GM18867 (cell line): Measurements from ENCODE around the gene MYO3B.
"Not testable (repeated sequence)": the region's sequence is repeated elsewhere in the genome, so short reads cannot be mapped to it uniquely, and the experiment has no call there.

Source experiments
- ATAC-seq: cut with Tn5 transposase; IDR thresholded peaks from one replicate; pipeline ENCODE4 v1.9.1; 2021; ENCODE audit warnings: mild to moderate bottlenecking, moderate library complexity; ENCODE audit not compliant: unreplicated experiment

MYO3B gene

DNA sequence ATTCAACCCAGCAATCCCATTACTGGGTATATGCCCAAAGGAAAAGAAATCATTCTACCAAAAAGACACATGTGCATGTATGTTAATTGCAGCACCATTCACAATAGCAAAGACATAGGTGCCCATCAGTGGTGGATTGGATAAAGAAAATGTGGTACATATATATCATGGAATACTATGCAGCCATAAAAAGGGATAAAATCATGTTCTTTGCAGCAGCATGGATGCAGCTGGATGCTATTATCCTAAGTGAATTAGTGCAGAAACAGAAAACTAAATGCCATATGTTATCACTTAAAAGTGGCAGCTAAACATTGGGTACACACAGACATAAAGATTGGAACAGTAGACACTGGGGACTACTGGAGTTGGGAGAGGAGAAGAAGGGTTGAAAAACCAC, 82.2 kb downstream of the MYO3B start:
- ATAC-seq: no peak

DNA sequence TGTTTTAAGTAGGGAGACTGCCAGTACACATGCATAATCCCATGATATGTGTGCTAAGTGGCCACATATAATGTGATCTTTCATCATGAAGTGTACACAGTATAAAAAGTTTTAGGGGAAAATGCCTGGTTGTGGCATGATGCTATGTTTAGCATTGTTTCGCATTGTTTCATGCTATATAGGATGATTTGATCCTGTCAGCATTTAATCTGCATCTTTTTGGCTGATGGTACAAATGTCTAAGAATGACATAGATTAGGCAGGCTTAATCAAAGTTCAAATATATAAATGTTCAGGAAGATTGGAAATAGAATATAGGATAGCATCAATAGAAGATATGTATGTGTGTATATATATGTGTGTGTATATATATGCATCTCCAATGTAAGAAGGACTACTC, 83.6 kb downstream of the MYO3B start:
- no peak for ATAC-seq

DNA sequence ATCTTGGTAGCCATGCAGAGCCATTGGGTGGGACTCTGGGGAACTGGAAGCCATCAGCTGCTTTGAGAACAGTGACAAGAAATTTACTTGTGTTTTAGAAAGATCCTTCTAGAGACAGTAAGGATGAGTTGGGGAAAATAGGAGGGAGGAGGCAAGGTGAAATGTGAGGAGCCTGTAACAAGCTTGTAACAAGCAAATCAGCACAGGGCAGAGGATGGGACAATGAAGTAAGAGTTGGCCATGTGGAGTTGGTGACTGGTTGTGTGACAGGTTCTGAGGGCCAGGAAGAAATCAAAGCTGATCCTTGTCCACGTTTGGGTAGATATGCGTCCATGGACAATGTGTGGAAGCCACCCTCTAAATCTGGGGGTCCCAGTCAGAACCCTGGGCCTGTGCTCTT, 84.4 kb downstream of the MYO3B start:
- ATAC-seq: no peak

DNA sequence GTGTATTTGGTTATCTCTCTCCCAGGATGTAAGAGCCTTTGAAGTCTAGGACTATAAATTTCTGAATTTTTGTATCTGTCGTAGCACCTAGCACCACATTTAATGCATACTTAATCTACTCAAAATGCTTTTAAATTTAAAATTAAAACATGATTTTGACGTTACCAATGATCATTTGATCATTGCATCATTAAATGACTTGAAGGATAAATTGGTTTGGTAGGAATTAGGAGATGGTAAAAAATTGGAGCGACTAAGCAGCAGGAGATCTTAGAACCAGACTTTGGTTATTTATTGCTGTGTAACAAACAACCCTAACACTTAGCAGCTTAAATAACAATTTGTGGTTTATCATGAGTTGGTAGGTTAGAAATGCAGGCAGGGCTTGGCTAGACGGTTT, 84.9 kb downstream of the MYO3B start:
- ATAC-seq: no peak

DNA sequence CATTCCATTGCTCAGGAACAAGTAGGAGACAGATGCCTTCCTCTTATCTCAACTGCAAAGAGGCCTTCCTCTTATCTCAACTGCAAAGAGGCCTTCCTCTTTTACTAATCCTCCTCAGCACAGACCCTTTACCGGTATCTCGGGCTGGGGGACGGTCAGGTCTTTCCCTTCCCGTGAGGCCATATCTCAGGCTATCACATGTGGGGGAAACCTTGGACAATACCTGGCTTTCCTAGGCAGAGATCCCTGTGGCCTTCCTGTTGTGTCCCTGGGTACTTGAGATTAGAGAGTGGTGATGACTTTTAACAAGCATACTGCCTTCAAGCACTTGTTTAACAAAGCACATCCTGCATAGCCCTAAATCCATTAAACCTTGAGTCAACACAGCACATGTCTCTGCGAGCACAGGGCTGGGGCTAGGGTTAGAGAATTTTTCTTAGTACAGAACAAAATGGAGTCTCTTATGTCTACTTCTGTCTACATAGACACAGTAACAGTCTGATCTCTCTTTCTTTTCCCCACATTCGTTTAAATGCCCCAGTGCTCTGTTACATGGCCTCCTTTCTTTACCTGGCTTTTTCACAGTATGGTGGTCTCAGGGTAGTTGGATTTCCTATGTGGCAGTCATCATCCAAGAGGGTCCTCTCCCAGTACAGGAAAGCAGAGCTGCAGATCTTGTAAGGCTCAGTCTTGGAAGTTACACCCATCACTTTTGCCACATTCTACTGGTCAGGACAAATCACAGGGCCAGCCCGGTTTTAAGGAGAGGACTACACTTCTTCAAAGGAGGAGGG, 86.0 kb downstream of the MYO3B start:
- not testable (repeated sequence) for ATAC-seq

DNA sequence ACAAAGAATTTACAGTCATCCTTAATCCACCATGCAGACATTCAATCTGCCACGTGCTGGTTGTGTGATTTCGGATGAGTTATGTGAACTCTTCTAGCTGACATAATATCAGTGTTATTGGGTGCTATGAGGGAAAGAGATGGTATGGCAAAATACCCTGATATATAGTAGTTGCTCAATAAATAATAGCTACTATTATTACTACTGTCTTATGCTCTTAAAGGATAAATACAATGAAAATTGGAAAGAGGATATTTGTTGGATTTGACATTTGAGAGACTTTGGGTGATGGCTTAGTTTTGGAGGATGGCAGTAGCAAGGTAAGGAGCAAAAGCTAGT, 86.5 kb downstream of the MYO3B start:
- no peak for ATAC-seq

DNA sequence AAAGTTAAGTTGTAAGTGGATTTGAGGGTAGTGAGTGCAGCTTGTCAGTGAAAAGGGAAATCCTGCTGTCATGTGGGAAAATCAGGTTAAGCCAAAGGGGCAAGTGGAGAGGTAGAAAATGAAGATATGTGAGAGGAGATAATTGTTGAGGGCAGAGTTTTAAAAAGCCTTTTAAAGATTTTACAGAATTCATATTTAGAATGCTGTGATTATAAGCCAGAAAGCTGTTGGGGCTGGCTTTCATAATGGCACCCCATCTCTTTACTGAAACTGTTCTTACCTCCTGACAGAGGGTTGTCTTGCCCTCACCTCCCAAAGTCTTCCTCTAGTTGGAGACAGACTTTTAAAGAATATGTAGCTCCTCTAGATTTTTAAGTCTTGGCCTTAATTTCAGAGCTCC, 86.9 kb downstream of the MYO3B start:
- no peak for ATAC-seq

DNA sequence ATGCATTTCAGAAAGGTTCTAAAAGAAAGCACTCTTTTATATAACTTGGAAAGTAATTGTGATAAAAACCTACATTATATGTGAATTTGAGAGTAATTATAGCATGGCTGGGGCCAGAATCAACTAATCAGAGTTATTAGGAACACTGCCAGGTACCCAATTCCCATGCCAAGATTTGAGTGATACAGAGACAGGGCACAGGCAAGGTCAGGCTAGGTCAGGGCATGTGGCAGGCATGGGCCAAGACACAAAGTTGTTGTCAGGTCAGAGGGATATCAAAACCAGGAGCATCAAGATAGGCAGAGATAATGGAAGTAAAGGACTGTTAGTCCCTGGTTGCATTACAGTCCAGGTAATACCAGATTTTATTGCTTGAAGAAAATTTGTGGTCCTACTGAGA, 87.4 kb downstream of the MYO3B start:
- no peak for ATAC-seq

DNA sequence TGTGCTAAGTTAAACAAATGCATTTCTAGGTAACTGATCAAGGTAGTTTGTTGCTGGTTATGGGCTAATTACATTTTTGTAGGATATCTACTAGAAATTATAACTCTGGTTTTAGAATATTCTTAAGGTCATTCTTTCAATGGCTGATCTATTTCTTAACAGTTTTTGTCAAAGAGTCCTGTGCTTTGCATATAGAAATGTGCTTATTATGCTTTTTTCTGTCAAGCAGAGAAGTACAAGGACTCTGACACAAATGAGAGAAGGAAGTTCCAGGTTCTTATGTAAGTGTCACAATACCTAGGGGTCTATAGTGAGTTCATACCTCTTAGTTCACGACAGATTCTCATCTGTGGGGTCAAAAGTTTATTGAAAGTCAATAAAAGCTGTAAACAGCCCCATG, 88.4 kb downstream of the MYO3B start:
- ATAC-seq: no peak

DNA sequence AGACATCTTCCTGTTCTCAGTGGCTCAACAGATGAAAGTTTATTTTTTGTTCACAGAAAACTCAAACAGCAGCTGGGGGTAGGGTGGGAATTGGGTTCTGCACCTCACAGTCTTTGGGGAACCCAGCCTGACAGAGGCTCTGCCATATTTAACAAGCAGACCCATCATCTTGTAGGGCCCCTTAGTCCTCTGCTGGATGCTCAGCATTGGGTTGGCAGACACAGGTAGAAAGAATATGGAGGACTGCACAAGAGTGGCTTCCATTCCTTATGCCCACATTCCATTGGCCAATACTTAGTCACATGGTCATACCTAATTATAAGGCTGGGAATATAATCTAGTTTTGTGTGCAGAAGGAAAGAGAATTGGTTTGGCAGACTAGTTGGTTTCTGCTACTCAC, 89.1 kb downstream of the MYO3B start:
- no peak for ATAC-seq

DNA sequence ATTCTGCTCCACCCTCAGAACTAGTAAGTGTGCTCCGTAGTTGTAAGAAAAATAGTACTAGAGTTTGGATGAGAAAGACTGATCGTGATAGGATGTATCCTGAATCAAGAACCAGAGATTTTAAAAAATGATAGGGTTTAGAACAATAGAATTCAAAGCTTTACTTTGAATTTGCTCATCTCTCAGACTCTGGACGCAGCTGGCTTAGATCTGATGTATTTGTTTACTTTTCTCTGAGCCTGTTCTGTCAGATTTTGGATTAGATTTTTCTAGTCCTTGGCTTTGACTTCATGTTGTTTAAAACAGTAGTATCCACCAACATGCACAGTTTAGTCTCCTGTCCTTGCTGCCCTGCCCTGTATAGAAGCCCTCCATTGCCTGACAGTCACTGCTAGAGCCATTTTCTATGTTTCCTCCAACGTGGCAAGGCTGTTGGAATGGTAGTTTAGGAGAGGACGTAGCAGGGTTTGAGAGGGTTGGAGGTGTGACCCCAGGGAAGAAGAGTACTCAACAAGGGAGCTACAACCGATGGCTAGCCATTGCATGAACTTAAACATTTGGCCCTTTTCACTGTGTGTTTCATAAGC, 92.4 kb downstream of the MYO3B start:
- no peak for ATAC-seq

DNA sequence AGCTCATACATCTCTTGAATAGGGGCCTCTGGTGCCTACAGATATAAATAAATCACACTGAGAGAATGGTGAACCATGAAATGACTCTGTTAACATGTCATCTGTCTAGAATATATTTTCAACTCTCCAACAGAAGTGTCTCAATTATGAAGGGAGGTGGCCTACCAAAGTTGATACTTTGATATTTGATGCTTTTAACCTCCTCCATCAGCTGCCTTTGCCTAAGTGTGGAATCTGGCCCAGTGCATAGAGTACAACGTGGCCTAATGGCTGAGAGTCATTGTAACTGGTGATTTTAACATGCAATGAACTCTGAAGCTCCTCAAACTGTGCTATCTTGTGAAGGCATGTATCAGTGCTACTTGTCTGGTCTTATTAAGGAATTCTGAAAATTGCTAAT, 93.4 kb downstream of the MYO3B start:
- no peak for ATAC-seq

DNA sequence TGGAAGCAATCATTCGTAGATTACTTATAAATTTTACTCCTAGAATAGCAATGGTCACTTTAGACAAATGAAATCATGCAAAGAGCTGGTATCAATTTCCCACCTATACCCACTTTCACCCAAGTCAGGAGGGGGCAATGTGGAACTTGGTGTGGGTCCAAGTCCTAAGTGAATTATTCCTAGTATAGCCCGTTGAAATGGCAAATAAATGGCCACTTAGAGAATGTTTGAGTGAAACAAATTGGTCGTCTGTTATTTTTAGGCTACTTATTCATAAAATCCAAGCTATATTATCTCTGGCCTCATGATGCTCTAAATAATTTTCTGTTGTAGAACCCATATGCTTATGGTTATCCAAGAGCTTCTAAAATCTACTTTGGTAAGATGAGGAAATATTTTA, 98.1 kb downstream of the MYO3B start:
- no peak for ATAC-seq

DNA sequence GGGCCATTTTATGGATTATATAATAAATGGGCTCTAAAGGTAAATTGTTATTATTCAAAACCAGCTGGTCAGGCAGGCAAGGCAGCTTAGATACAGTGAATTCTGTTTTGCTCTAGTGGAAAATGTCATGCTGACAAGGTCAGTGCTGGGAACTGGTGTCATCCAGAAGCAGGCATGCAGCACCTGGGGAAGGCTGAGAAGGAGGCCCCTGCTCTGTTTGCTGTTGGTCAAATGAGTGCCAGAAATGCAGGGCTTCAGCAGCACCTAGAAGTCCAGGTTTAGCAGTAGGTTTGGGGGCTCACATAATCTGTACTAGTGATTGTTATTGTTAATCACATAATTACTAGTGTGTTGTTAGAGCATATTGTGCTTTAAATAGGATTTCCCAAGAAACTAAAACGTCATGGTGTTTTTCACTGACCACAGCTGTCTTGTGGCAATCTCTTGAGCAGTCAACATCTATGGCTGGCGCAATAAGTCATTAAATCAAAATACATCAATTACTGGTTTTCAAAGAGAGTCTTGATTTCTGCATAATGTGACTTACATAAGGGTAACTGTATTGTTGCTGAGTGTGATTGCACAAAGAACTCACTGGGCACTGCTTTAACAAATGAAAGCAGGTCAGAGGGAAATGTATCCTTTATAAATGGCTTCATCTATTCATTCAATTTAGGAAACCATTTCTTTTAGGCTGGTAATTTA, 99.1 kb downstream of the MYO3B start:
- no peak for ATAC-seq

DNA sequence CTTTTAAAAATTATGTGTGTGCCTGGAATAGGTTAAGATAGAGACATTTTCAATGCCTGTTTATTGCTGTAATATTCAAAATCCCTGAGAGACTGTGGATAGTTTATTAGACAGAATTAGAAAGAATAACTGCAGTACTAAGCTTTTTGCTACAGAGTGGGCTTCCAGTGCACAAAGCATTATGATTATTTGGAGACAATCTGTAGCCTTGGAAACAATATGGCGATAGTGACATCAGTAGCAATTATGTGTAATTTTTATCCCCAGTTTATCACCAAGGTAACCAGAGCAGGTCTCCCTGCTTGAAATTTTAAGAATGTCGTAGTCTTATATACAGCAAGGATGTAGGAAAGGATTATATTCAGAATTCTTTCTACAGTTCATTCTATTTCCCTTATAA, 100.0 kb downstream of the MYO3B start:
- no peak for ATAC-seq

DNA sequence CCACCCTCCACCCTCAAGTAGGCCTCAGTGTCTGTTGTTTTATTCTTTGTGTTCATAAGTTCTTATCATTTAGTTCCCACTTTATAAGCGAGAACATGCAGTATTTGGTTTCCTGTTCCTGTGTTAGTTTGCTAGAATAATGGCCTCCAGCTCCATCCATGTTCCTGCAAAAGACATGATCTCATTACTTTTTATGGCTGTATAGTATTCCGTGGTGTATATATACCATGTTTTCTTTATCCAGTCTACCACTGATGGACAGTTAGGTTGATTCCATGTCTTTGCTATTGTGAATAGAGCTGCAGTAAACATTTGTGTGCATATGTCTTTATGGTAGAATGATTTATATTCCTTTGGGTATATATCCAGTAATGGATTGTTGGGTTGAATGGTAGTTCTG, 101.7 kb downstream of the MYO3B start:
- ATAC-seq: not testable (repeated sequence)

DNA sequence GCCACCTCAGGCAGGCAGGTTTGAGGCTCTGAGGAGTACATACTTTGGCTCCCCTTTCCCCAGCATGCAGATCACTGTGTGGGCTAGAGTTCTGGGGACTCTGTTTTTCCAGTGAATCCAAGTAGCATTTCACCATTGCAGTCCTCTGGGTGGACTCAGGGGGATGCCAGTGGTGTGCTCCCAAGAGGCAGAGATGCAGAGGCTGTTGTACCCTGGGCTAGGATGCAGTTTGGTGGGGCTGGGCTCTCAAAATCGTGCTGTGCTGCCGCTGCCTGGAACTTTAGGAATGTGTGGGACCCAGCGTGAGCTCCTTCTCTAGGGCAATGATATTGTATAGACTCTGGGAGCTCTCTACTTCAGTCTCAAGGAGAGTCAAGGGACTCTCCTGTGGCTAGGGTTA, 104.9 kb downstream of the MYO3B start:
- no peak for ATAC-seq

DNA sequence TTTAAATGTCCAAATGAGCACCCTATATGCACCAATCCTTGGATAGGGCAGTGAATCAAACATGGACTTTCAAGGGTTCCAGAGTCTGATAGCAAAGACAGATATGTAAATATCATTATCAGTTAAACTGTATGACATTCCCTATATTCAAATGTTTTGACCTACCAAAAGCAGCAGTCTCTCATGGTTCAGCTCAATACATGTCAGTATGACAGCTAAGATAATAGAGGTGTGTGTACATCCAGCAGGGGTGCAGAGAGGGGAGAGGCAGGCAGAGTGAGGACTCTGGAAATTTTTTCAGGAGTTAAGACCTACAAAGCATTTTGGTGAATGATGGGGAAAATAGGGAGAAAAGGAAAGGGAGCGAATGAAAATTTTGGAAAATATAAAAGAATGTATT, 106.3 kb downstream of the MYO3B start:
- no peak for ATAC-seq

DNA sequence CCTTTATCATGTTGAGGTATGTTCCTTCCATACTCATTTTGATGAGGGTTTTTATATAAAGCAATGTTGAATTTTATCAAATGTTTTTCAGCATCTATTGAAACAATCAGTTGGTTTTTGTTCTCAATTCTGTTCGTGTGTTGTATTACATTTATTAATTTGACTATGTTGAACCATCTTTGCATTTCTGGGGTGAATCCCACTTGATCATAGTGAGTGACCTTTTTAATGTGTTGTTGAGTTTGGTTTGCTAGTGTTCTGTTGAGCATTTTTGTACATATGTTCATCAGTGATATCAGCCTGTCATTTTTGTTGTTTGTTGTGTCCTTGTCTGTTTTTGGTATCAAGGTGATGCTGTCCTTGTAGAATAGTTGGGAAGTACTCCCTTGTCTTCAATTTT, 110.9 kb downstream of the MYO3B start:
- no peak for ATAC-seq

DNA sequence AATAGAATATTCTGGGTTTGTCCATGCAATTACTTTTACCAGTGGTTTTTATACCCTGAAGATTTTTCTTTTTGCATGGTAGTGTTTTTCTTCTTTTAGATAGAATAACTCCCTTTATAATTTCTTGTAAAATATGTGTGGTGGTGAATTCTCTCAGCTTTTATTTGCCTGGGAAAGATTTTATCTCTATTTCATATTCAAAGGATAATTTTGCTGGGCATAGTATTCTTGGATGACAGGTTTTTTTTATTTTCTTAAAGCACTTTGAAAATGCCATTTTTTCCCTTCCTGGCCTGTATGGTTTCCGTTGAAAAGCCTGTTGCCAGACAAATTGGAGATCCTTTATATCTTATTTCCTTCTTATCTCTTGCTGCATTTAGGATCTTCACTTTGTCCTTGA, 113.5 kb downstream of the MYO3B start:
- no peak for ATAC-seq

DNA sequence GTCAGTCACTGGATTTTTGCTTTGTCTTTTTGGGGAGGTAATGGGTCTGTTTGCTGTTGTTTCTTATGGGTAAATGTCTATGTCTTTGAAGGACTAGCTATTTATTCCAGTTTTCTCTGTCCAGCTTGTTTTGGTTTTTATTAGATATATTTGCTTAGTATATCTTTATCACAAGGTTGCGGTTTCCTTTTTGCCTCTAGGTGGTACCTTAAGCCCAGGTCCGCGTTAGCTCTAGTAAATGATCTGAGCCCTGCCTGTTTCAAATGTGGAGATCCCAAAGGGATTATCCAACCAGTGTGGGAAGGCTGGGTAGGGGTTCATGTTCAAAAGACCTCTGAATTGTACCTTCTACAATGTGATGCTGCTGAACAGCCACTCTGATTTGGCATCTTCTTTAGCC, 114.5 kb downstream of the MYO3B start:
- ATAC-seq: no peak

DNA sequence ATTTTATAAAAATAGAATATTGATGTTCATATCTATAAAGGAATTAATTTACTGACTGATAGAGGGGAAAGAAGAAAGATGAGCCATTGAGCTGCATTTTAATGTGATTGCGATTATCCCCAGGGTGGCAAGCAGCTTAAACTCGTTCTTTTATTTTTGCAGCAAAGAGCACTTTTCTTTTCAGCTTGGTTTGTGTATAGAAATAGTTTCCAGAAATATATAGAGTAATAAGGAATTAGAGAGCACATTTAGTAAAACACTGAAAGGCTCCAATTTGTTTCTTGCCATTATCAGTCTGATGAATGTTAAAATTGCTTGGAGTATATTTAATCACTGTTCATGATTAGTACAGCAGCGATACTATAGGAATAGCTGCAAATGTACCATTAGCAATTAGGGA, 119.5 kb downstream of the MYO3B start:
- no peak for ATAC-seq
